CD4-positive, CD25-positive, alpha-beta regulatory T cell (primary cell): Measurements from ENCODE around the gene AGBL1. TPM values are rescaled to one million over a fixed set of nuclear protein-coding genes. Genes with fewer than 3 reads are reported as not detected.

Experiments
- ATAC-seq, 2 donors: fragments of 150-1000 bp; cut with Tn5 transposase; one replicate each; pipeline ENCODE4 v1.10.0; 2021; ENCODE audit warnings: low read depth in 2 of 2, moderate number of reproducible peaks in 2 of 2, moderate library complexity in 1 of 2
- DNase-seq, 3 donors: peaks; one replicate each; pipeline versions ENCODE4 v3.0.0 to v3.0.0-alpha.2; 2012 to 2022; ENCODE audit warnings: mixed read lengths in 1 of 3
- H3K27ac ChIP-seq: one replicate; pipeline ENCODE4 v1.7.0; 2013; ENCODE audit warnings: mild to moderate bottlenecking, low read length; ENCODE audit not compliant: insufficient read depth, poor library complexity, severe bottlenecking
- H3K27me3 ChIP-seq: one replicate; pipeline ENCODE4 v1.7.0; 2013; ENCODE audit warnings: low read length; ENCODE audit not compliant: control insufficient read depth, insufficient read depth
- H3K36me3 ChIP-seq: one replicate; pipeline ENCODE4 v1.7.0; 2013; ENCODE audit warnings: mild to moderate bottlenecking, low read length, moderate library complexity; ENCODE audit not compliant: control insufficient read depth, insufficient read depth
- H3K4me1 ChIP-seq: 2 replicates; pipeline ENCODE4 v1.7.0; 2013; ENCODE audit warnings: mild to moderate bottlenecking, low read length; ENCODE audit not compliant: insufficient read depth, control insufficient read depth, poor library complexity, severe bottlenecking
- H3K4me3 ChIP-seq: one replicate; pipeline ENCODE4 v1.7.0; 2013; ENCODE audit warnings: low read depth, mild to moderate bottlenecking, low read length, moderate library complexity
- H3K9me3 ChIP-seq, 2 experiments: 1 replicate in 1 of 2; 2 replicates in 1 of 2; pipeline ENCODE4 v1.7.0; 2013; ENCODE audit warnings: low read length in 2 of 2, mild to moderate bottlenecking in 1 of 2, moderate library complexity in 1 of 2; ENCODE audit not compliant: control insufficient read depth in 2 of 2
- H3K27ac Mint-ChIP-seq, 3 donors: one replicate each; pipeline ENCODE4 v1.8.0; 2020 to 2022; ENCODE audit warnings: mild to moderate bottlenecking in 3 of 3, mixed read lengths in 3 of 3, moderate library complexity in 2 of 3
- H3K27me3 Mint-ChIP-seq: one replicate; pipeline ENCODE4 v1.8.0; 2022; ENCODE audit warnings: mild to moderate bottlenecking, mixed read lengths
- H3K36me3 Mint-ChIP-seq: one replicate; pipeline ENCODE4 v1.8.0; 2020; ENCODE audit warnings: mixed read lengths
- H3K4me1 Mint-ChIP-seq, 4 donors: one replicate each; pipeline ENCODE4 v1.8.0; 2020 to 2022; ENCODE audit warnings: mixed read lengths in 4 of 4, mild to moderate bottlenecking in 1 of 4
- H3K4me3 Mint-ChIP-seq, 4 donors: one replicate each; pipeline ENCODE4 v1.8.0; 2020 to 2022; ENCODE audit warnings: mild to moderate bottlenecking in 4 of 4, mixed read lengths in 4 of 4, moderate library complexity in 3 of 4
- H3K9me3 Mint-ChIP-seq, 7 donors: one replicate each; pipeline ENCODE4 v1.8.0; 2020 to 2022; ENCODE audit warnings: mixed read lengths in 7 of 7, mild to moderate bottlenecking in 3 of 7, moderate library complexity in 2 of 7
- polyA plus RNA-seq, 4 donors: library from polyadenylated mRNA; unstranded; fragments of 300-500 nt; fragmentation: Illumina TruSeq; gene quantifications; one replicate each; pipeline ENCODE4 v1.2.3, GENCODE V29; 2021
- total RNA-seq: library from RNA; stranded (reverse); gene quantifications from one replicate; pipeline ENCODE4 v1.2.3, GENCODE V29; 2022

The AGBL1 gene
- total and polyA plus RNA-seq, 5 donors from 2014 or later, result not detected

GRCh38 chr15:86087808-86088207 lies 8.1 kb downstream of the AGBL1 start:
- no peak overlapping the region for H3K27ac ChIP-seq
- H3K4me3 Mint-ChIP-seq, result no peak overlapping the region
- DNase-seq (no peak), ATAC-seq (no peak)
- no peaks in the 10 kb centered on the region for H3K4me1 Mint-ChIP-seq
- H3K27ac Mint-ChIP-seq, result no peak overlapping the region
- H3K4me3 ChIP-seq, result no peak overlapping the region
- no peaks in the 10 kb centered on the region for H3K27me3 Mint-ChIP-seq
- no peaks in the 10 kb centered on the region for H3K36me3 ChIP-seq
- no peaks in the 10 kb centered on the region for H3K4me1 ChIP-seq
- peaks cover 0 to 3% (median 0%) of the 10 kb centered on the region in 7 donors for H3K9me3 Mint-ChIP-seq
- H3K9me3 ChIP-seq, result no peaks in the 10 kb centered on the region
- no peaks in the 10 kb centered on the region for H3K36me3 Mint-ChIP-seq
- H3K27me3 ChIP-seq, result peaks cover 10% of the 10 kb centered on the region

- H3K36me3 Mint-ChIP-seq, result no peaks in the 10 kb centered on the region
These were observed 9.8 kb downstream of the AGBL1 start for GRCh38 chr15:86089422-86089821.

DNA sequence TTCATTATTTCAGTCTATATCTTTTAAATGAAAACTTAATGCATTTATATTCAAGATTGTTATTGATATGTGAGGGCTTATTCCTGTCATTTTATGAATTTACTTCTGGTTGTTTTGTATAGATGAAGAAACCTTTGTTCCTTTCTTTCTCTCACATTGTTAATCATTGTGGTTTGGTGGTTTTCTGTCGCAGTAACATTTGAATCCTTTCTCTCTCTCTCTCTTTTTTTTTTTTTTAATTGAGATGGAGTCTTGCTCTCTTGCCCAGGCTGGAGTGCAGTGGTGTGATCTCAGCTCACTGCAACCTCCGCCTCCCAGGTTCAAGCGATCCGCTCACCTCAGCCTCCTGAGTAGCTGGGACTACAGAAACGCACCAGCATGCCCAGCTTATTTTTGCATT lies 22.1 kb downstream of the AGBL1 start:
- Mint-ChIP-seq H3K9me3 (peaks cover 0 to 8% (median 5%) of the 10 kb centered on the region in 7 donors), H3K36me3 (no peaks in the 10 kb centered on the region)

More at GRCh38 chr15:86089422-86089821, 9.8 kb downstream of the AGBL1 start:
- no peak overlapping the region for H3K27ac Mint-ChIP-seq
- H3K4me1 Mint-ChIP-seq, result no peaks in the 10 kb centered on the region
- Histone ChIP-seq H3K27ac (no peak overlapping the region), H3K36me3 (no peaks in the 10 kb centered on the region), H3K4me1 (no peaks in the 10 kb centered on the region), H3K9me3 (no peaks in the 10 kb centered on the region), H3K27me3 (peaks cover 5% of the 10 kb centered on the region), H3K4me3 (no peak overlapping the region)
- ATAC-seq (no peak), DNase-seq (no peak)
- H3K4me3 Mint-ChIP-seq, result no peak overlapping the region
- no peaks in the 10 kb centered on the region for H3K27me3 Mint-ChIP-seq
- peaks cover 0 to 5% (median 0%) of the 10 kb centered on the region in 7 donors for H3K9me3 Mint-ChIP-seq

DNA sequence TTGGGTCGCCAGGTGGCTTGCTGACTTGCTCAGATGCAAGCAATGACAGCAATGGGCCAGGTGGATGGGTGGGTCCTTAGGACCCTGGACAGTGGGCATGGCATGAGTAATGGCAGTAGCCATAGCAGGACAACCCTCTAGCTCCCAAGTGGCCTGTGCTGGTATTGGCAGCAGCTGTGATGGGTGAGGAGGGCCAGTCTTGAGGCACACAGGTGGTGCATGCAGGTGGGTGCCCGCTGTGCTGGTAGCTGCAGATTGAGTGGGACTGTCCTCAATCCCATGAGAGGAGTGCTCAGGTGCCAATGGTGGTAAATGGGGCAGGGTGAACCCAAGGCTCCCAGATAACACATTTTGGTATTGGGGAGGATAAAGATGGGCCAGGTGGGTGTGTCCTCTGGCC lies 24.2 kb downstream of the AGBL1 start:
- Mint-ChIP-seq H3K27ac (no peak overlapping the region), H3K4me1 (no peaks in the 10 kb centered on the region), H3K27me3 (no peaks in the 10 kb centered on the region), H3K4me3 (no peak overlapping the region), H3K9me3 (peaks cover 0 to 8% (median 4%) of the 10 kb centered on the region in 7 donors), H3K36me3 (no peaks in the 10 kb centered on the region)
- Histone ChIP-seq H3K9me3 (no peaks in the 10 kb centered on the region), H3K27ac (no peak overlapping the region), H3K4me1 (no peaks in the 10 kb centered on the region), H3K27me3 (no peaks in the 10 kb centered on the region), H3K4me3 (no peak overlapping the region), H3K36me3 (no peaks in the 10 kb centered on the region)
- ATAC-seq (no peak), DNase-seq (no peak)

More for the DNA sequence above, 22.1 kb downstream of the AGBL1 start:
- no peaks in the 10 kb centered on the region for H3K4me1 Mint-ChIP-seq
- DNase-seq (no peak), ATAC-seq (no peak)
- Histone ChIP-seq H3K36me3 (no peaks in the 10 kb centered on the region), H3K4me3 (no peak overlapping the region), H3K9me3 (no peaks in the 10 kb centered on the region), H3K4me1 (no peaks in the 10 kb centered on the region), H3K27me3 (no peaks in the 10 kb centered on the region), H3K27ac (no peak overlapping the region)
- H3K4me3 Mint-ChIP-seq, result no peak overlapping the region
- H3K27me3 Mint-ChIP-seq, result peaks cover 8% of the 10 kb centered on the region
- no peak overlapping the region for H3K27ac Mint-ChIP-seq

GRCh38 chr15:86106306-86106705 lies 26.6 kb downstream of the AGBL1 start:
- Histone ChIP-seq H3K4me1 (no peaks in the 10 kb centered on the region), H3K27me3 (peaks cover 2% of the 10 kb centered on the region), H3K27ac (no peak overlapping the region), H3K4me3 (no peak overlapping the region), H3K36me3 (no peaks in the 10 kb centered on the region), H3K9me3 (no peaks in the 10 kb centered on the region)
- no peaks in the 10 kb centered on the region for H3K4me1 Mint-ChIP-seq
- peaks cover 0 to 8% (median 4%) of the 10 kb centered on the region in 7 donors for H3K9me3 Mint-ChIP-seq
- DNase-seq, result no peak
- no peak overlapping the region for H3K4me3 Mint-ChIP-seq
- no peak overlapping the region for H3K27ac Mint-ChIP-seq
- no peaks in the 10 kb centered on the region for H3K36me3 Mint-ChIP-seq
- no peak for ATAC-seq
- no peaks in the 10 kb centered on the region for H3K27me3 Mint-ChIP-seq

DNA sequence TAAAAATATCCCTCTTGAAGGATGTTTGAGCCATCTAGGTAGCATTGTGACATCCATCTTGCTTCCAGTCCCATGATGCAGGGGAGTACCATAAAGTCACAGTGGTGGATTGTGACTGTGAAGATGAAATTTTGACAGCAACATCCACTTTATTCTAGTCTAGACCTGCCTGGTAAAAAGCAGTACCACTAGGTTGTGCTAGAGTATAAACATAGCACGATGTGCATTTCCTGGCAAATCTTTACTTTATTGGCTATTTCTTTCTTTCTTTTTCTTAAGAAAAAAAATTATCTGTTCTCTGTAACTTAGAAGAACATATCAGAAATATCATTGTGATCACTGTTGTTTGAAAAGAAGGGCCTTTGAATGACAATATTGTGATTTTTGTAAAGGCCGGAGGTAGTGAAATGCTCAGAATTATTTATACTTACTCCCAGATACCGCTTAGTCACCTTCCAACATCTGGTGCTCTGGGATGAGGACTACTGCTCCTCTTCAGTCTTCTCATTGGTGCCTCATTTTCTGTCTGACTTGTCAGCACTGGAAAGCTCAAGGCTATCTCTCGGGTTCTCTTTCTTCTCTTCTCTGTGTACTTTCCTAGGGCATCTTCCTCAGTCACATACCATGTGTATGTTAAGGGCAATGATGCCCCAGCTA lies 35.6 kb downstream of the AGBL1 start:
- Histone ChIP-seq H3K27ac (no peak overlapping the region), H3K27me3 (peaks cover 2% of the 10 kb centered on the region), H3K4me3 (no peak overlapping the region), H3K4me1 (no peaks in the 10 kb centered on the region), H3K36me3 (no peaks in the 10 kb centered on the region), H3K9me3 (no peaks in the 10 kb centered on the region)
- no peak overlapping the region for H3K27ac Mint-ChIP-seq
- H3K4me3 Mint-ChIP-seq, result no peak overlapping the region
- peaks cover 7% of the 10 kb centered on the region for H3K27me3 Mint-ChIP-seq
- ATAC-seq (no peak), DNase-seq (no peak)
- no peaks in the 10 kb centered on the region for H3K36me3 Mint-ChIP-seq
- no peaks in the 10 kb centered on the region for H3K4me1 Mint-ChIP-seq
- no peaks in the 10 kb centered on the region for H3K9me3 Mint-ChIP-seq

DNA sequence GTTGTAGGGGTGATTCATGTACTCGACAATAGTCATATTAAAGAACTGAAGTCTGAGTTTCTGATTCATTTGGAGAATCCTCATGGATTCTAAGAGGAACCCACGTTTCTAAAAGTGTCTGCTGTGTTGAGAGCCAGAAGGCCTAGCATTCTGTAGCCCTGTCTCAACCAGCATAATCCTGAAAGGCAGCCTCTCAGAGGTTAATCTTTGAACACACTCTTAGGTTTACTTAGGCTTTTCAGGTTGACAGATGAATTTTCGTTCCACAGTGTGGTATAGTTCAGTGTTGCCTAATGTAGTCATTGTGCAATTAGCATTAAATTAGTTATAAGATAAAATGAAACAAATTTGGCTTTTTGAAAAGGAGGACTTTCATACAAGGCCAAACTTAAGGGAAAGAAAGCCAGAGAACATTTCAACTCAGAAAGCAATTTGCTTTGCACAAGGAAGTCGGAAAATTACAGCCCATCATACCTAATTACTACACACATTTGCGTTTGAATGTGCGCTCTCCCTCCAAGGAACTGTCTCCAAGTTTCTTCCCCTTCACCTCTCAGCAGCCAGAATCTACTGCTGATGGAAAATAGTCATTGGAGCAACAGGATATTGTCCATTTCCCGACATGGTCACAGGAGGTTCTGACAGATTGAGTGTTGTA lies 42.0 kb downstream of the AGBL1 start:
- Mint-ChIP-seq H3K4me3 (no peak overlapping the region), H3K4me1 (no peaks in the 10 kb centered on the region), H3K9me3 (no peaks in the 10 kb centered on the region), H3K27me3 (peaks cover 11% of the 10 kb centered on the region), H3K36me3 (no peaks in the 10 kb centered on the region), H3K27ac (no peak overlapping the region)
- no peak overlapping the region for H3K27ac ChIP-seq
- H3K36me3 ChIP-seq, result no peaks in the 10 kb centered on the region
- DNase-seq (no peak), ATAC-seq (no peak)
- H3K27me3 ChIP-seq, result no peaks in the 10 kb centered on the region
- no peaks in the 10 kb centered on the region for H3K4me1 ChIP-seq
- no peaks in the 10 kb centered on the region for H3K9me3 ChIP-seq
- no peak overlapping the region for H3K4me3 ChIP-seq
